Parathyroid adenoma (tissue), 2 donors: Measurements from ENCODE around the gene GRIK2.

ENCODE experiments used
- H2AFZ ChIP-seq: fragments of 300-600 bp; sonication (generic); one replicate; pipeline ENCODE4 v1.7.0; 2017; ENCODE audit warnings: antibody characterized with exemption, mild to moderate bottlenecking
- H3K27ac ChIP-seq: fragments of 300-600 bp; sonication (generic); one replicate; pipeline ENCODE4 v1.7.0; 2017
- H3K27me3 ChIP-seq: fragments of 300-600 bp; sonication (generic); one replicate; pipeline ENCODE4 v1.7.0; 2017; ENCODE audit warnings: low read length; ENCODE audit not compliant: control insufficient read depth, insufficient read depth
- H3K36me3 ChIP-seq: fragments of 300-600 bp; sonication (generic); one replicate; pipeline ENCODE4 v1.7.0; 2017; ENCODE audit warnings: low read length; ENCODE audit not compliant: control insufficient read depth, insufficient read depth
- H3K4me1 ChIP-seq: fragments of 300-600 bp; sonication (generic); one replicate; pipeline ENCODE4 v1.7.0; 2017; ENCODE audit warnings: control low read depth
- H3K4me2 ChIP-seq: fragments of 300-600 bp; sonication (generic); one replicate; pipeline ENCODE4 v1.7.0; 2017; ENCODE audit warnings: low read length
- H3K4me3 ChIP-seq: fragments of 300-600 bp; sonication (generic); one replicate; pipeline ENCODE4 v1.7.0; 2017; ENCODE audit warnings: low read depth, low read length
- H3K79me2 ChIP-seq: fragments of 300-600 bp; sonication (generic); one replicate; pipeline ENCODE4 v1.7.0; 2017; ENCODE audit warnings: control low read depth
- H3K9ac ChIP-seq: fragments of 300-600 bp; sonication (generic); one replicate; pipeline ENCODE4 v1.7.0; 2017; ENCODE audit warnings: mild to moderate bottlenecking
- H3K9me3 ChIP-seq: fragments of 300-600 bp; sonication (generic); one replicate; pipeline ENCODE4 v1.7.0; 2017; ENCODE audit warnings: low read length; ENCODE audit not compliant: control insufficient read depth
- TF ChIP-seq, protein P1 (sequence below): fragments of 300-600 bp; sonication (generic); IDR thresholded peaks from one replicate; pipeline ENCODE4 v1.7.0; 2017; ENCODE audit warnings: antibody characterized with exemption, mild to moderate bottlenecking
- donor health status: primary hyperparathyroidism.

Gene GRIK2

DNA sequence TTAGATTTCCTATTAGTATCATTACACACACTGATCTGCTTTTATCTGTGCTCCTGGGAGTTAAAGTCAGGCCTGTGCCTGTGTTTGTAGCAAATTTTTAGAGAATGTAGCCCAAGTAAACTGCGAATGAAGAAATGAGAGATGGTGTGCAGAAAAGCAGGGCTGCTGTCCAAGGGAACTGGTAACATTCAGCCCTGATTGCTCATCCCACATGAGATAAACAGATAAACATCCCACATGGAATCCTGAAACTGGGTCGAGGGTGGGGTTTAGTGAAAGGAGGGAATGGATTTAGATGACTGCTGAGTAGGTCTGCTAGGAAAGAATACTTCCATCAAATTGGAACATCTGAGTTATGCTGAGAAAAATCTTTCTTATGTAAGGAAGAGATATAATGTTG lies 69.1 kb downstream of the GRIK2 start:
- no peak overlapping the region for H3K4me2 ChIP-seq
- no peak overlapping the region for H3K27ac ChIP-seq
- no peaks in the 10 kb centered on the region for H3K4me1 ChIP-seq
- no peaks in the 10 kb centered on the region for H3K79me2 ChIP-seq
- H3K4me3 ChIP-seq: no peak overlapping the region
- H3K9ac ChIP-seq: no peak overlapping the region
- H3K9me3 ChIP-seq: no peaks in the 10 kb centered on the region
- H3K36me3 ChIP-seq: no peaks in the 10 kb centered on the region
- no peaks in the 10 kb centered on the region for H3K27me3 ChIP-seq
- TF ChIP-seq, protein P1, sequence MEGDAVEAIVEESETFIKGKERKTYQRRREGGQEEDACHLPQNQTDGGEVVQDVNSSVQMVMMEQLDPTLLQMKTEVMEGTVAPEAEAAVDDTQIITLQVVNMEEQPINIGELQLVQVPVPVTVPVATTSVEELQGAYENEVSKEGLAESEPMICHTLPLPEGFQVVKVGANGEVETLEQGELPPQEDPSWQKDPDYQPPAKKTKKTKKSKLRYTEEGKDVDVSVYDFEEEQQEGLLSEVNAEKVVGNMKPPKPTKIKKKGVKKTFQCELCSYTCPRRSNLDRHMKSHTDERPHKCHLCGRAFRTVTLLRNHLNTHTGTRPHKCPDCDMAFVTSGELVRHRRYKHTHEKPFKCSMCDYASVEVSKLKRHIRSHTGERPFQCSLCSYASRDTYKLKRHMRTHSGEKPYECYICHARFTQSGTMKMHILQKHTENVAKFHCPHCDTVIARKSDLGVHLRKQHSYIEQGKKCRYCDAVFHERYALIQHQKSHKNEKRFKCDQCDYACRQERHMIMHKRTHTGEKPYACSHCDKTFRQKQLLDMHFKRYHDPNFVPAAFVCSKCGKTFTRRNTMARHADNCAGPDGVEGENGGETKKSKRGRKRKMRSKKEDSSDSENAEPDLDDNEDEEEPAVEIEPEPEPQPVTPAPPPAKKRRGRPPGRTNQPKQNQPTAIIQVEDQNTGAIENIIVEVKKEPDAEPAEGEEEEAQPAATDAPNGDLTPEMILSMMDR: no peak
- no peak overlapping the region for H2AFZ ChIP-seq

DNA sequence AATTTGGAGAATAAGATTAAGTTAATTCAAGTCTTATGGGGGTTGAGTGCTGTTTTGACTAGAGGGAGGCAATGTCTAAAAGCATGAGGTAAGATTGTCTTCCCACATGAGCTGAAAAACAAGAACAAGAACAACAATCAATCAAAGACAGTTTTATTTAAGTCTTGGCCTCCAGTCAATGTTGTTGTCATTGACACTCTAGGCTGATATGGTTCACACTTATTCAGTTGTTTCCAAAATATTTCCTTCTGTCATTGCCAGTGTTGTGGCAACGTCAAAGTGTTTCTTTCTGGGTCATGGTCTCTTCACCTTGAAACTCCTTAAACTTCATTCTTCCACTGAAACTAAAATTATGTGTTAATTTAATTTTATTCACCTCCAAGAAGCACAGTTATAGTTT lies 72.4 kb downstream of the GRIK2 start:
- Histone ChIP-seq H3K4me1 (no peaks in the 10 kb centered on the region), H2AFZ (no peak overlapping the region), H3K27me3 (no peaks in the 10 kb centered on the region), H3K9me3 (no peaks in the 10 kb centered on the region), H3K9ac (no peak overlapping the region), H3K79me2 (no peaks in the 10 kb centered on the region), H3K4me2 (no peak overlapping the region), H3K36me3 (no peaks in the 10 kb centered on the region), H3K27ac (no peak overlapping the region), H3K4me3 (no peak overlapping the region)
- TF ChIP-seq, protein P1: no peak

DNA sequence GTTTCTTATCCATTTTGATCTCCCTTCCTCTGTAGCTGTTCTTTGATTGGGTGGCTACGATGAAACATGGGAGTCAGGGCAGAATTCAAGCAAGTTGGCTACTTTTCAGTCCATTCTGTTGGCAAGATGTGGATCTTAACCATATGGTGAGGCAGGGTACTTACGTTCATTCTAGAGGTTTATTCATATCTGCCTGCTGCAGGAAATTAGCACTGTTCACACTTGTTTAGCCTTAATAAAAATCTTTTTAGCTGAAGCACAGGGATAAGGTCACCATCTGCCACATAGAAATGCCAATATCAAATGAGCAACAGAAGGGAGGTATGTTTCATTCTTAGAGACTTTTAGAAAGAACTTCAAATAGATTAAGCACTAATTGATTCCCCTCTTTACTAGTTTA lies 83.9 kb downstream of the GRIK2 start:
- H3K27me3 ChIP-seq: no peaks in the 10 kb centered on the region
- no peak overlapping the region for H3K27ac ChIP-seq
- H2AFZ ChIP-seq: no peak overlapping the region
- no peak overlapping the region for H3K4me2 ChIP-seq
- no peaks in the 10 kb centered on the region for H3K4me1 ChIP-seq
- H3K9me3 ChIP-seq: no peaks in the 10 kb centered on the region
- TF ChIP-seq, protein P1: no peak
- H3K79me2 ChIP-seq: no peaks in the 10 kb centered on the region
- no peaks in the 10 kb centered on the region for H3K36me3 ChIP-seq
- no peak overlapping the region for H3K4me3 ChIP-seq
- no peak overlapping the region for H3K9ac ChIP-seq

DNA sequence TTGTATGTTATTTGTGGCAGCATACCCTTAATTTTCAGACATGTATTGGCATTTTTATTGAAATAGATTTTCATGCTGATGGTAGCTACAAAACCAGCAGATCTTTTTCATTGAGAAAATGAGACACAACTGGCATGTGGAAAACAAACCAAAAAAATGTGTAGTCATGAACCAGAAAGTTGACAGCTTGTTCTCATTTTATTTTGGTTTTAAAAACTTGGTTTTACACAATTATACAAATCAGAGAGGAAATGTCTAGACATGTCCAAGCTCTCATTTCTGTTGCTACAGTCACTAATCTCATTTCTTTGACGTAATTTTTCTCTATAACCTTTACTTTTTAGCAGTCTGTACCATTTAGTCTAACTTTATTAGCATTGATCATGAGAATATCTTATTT lies 85.4 kb downstream of the GRIK2 start:
- Histone ChIP-seq H3K4me3 (no peak overlapping the region), H3K79me2 (no peaks in the 10 kb centered on the region), H3K4me1 (no peaks in the 10 kb centered on the region), H2AFZ (no peak overlapping the region), H3K27me3 (no peaks in the 10 kb centered on the region), H3K4me2 (no peak overlapping the region), H3K9me3 (no peaks in the 10 kb centered on the region), H3K9ac (no peak overlapping the region), H3K36me3 (no peaks in the 10 kb centered on the region), H3K27ac (no peak overlapping the region)
- TF ChIP-seq, protein P1: no peak

DNA sequence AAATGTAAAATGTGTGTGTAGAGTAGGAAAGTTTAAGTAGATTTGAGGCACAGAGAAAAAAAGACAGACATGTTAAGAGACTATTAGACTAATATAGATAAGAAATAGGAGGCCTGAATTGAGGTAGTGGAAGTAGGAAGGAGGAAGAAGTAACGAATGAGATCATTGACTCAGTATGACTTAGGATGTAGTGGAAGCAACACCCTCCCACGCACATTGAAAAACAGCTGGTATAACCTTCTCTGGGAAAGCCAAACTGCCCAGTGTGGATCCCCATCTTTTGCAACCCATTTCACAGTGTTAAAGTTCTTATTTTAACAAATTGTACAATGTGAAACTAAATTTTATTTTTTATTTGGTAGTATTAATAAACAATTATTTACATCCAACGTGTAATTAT lies 89.1 kb downstream of the GRIK2 start:
- H3K4me2 ChIP-seq: no peak overlapping the region
- no peak overlapping the region for H3K9ac ChIP-seq
- no peaks in the 10 kb centered on the region for H3K36me3 ChIP-seq
- H3K4me1 ChIP-seq: no peaks in the 10 kb centered on the region
- H3K27ac ChIP-seq: no peak overlapping the region
- no peaks in the 10 kb centered on the region for H3K79me2 ChIP-seq
- no peak overlapping the region for H3K4me3 ChIP-seq
- TF ChIP-seq, protein P1: no peak
- no peaks in the 10 kb centered on the region for H3K27me3 ChIP-seq
- no peaks in the 10 kb centered on the region for H3K9me3 ChIP-seq
- H2AFZ ChIP-seq: no peak overlapping the region
